ENCODE measurements around the gene CD276. TPM values are rescaled to one million over a fixed set of nuclear protein-coding genes. Genes with fewer than 3 reads are reported as not detected.

The CD276 gene
- total RNA-seq, 1 experiment from 2014 or later, result 75.4 TPM

DNA sequence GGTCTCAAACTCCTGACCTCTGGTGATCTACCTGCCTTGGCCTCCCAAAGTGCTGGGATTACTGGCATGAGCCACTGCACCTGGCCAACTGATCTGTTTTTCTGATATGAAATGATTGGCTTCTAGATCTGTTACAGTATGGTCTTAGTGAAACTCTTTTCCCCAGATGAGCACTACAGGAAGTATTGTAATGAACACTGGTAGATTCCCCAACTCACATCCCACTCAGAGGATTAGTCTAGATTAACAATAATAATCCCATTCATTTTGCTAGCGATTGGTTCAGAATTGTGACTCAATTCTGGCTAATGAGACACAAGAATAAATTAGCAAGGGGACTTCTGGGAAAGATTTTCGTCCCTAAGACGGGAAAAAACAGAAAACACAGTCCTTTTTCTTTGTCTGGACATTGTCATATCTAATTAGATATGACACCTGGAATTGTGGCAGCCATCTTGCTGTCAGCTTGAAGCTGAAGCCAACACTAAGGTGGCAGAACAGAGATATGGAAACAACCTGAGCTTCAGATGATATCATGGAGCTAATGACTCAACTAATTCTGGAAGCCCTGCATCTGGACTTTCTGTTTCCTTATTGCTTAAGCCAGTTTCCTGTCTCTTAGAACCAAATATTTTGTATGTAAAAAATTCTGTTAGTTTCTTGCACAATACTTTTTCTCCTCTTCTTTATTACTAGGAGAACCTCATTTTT, 33.6 kb upstream of the CD276 start:
- Histone ChIP-seq H3K9me2 (ENCODE audit: insufficient read depth) (no peaks in the 10 kb centered on the region), H3K4me3 (replicated peaks in 1 of 2; ENCODE audit: low read depth in 1 of 2, low read length in 2 of 2) (no peak overlapping the region), H3K36me3 (ENCODE audit: control insufficient read depth in 1 of 2, insufficient read depth in 2 of 2, low read length in 2 of 2) (no peaks in the 10 kb centered on the region), H3K79me2 (ENCODE audit: insufficient read depth, low read length) (no peaks in the 10 kb centered on the region), H3K9me3 (ENCODE audit: control insufficient read depth in 1 of 2, insufficient read depth in 1 of 2, low read depth in 1 of 2, low read length in 2 of 2) (no peaks in the 10 kb centered on the region), H3K9ac (ENCODE audit: low read length) (no peak overlapping the region), H4K20me1 (ENCODE audit: insufficient read depth) (no peaks in the 10 kb centered on the region), H2AFZ (ENCODE audit: low read depth, low read length, poor library complexity, severe bottlenecking) (no peak overlapping the region), H3K4me2 (ENCODE audit: low read length) (no peak overlapping the region), H3K27me3 (ENCODE audit: insufficient read depth, low read length) (no peaks in the 10 kb centered on the region), H3K4me1 (ENCODE audit: control insufficient read depth in 1 of 2, insufficient read depth in 2 of 2, low read length in 2 of 2) (peaks cover 3 to 17% of the 10 kb centered on the region in 2 experiments; a peak in 3 of 4 replicates), H3K27ac (ENCODE audit: low read depth, low read length) (no peak overlapping the region)
- ATAC-seq (no peak), DNase-seq (ENCODE audit: low read depth, low spot score) (no peak)
- ChIA-PET RAD21 (ENCODE audit: low non-redundant PET in 1 of 2, low total read pairs in 2 of 2, uncharacterized antibody in 2 of 2, unreplicated experiment in 2 of 2) (no interaction called here), CTCF (interaction anchor here (1.0 to 1.5 kb wide), 2 partner anchors 14 kb away, joined by 3 to 9 read pairs; no protein-coding TSS in a partner anchor), POLR2A (interaction anchor here (1.7 kb wide), 1 partner anchor 17 kb away, joined by 3 read pairs; the partner anchor contains the start of gene NPTN)
- BruUV-seq (replicated peaks), result no TSS peak
- intact Hi-C loops (cut with micrococcal nuclease), result no loop called here
- TF ChIP-seq SP1 (IDR thresholded peaks at IDR 0.05; ENCODE audit: low read depth) (no peak), EGR1 (IDR thresholded peaks at IDR 0.05; ENCODE audit: low read depth) (no peak), JUND (IDR thresholded peaks at IDR 0.05) (no peak), POLR2A (IDR thresholded peaks at IDR 0.05; ENCODE audit: borderline replicate concordance, extremely low read depth, insufficient read depth, insufficient read length) (no peak), ELF1 (IDR thresholded peaks at IDR 0.05; ENCODE audit: borderline replicate concordance, low read depth) (no peak), FOSL1 (IDR thresholded peaks at IDR 0.05; ENCODE audit: low read depth) (no peak), TCF7L2 (IDR thresholded peaks at IDR 0.05; ENCODE audit: borderline replicate concordance, extremely low read depth, insufficient read depth, insufficient read length) (no peak), YY1 (IDR thresholded peaks at IDR 0.05; ENCODE audit: extremely low read depth, insufficient replicate concordance, low read depth, low read length) (no peak), EZH2 (IDR thresholded peaks at IDR 0.05) (no peak)
- TF ChIP-seq, protein P1, sequence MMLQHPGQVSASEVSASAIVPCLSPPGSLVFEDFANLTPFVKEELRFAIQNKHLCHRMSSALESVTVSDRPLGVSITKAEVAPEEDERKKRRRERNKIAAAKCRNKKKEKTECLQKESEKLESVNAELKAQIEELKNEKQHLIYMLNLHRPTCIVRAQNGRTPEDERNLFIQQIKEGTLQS (IDR thresholded peaks at IDR 0.05), result no peak
- TF ChIP-seq, protein P2, sequence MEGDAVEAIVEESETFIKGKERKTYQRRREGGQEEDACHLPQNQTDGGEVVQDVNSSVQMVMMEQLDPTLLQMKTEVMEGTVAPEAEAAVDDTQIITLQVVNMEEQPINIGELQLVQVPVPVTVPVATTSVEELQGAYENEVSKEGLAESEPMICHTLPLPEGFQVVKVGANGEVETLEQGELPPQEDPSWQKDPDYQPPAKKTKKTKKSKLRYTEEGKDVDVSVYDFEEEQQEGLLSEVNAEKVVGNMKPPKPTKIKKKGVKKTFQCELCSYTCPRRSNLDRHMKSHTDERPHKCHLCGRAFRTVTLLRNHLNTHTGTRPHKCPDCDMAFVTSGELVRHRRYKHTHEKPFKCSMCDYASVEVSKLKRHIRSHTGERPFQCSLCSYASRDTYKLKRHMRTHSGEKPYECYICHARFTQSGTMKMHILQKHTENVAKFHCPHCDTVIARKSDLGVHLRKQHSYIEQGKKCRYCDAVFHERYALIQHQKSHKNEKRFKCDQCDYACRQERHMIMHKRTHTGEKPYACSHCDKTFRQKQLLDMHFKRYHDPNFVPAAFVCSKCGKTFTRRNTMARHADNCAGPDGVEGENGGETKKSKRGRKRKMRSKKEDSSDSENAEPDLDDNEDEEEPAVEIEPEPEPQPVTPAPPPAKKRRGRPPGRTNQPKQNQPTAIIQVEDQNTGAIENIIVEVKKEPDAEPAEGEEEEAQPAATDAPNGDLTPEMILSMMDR (IDR thresholded peaks at IDR 0.05 in 2 of 3, conservative IDR thresholded peaks at IDR 0.05 in 1 of 3; ENCODE audit: borderline replicate concordance in 1 of 3, insufficient read depth in 1 of 3, low read depth in 2 of 3, low read length in 2 of 3), result no peak
- TF ChIP-seq, protein P3, sequence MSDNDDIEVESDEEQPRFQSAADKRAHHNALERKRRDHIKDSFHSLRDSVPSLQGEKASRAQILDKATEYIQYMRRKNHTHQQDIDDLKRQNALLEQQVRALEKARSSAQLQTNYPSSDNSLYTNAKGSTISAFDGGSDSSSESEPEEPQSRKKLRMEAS (IDR thresholded peaks at IDR 0.05), result no peak

All from HCT116 (cell line).